HG03159 (cell line): ENCODE data around the gene RAD51B.

Experiments
- ATAC-seq: cut with Tn5 transposase; IDR thresholded peaks from one replicate; pipeline ENCODE4 v1.9.1; 2021; ENCODE audit warnings: mild to moderate bottlenecking, moderate library complexity; ENCODE audit not compliant: unreplicated experiment

Gene RAD51B

GRCh38 chr14:67889455-67889854, 69.9 kb downstream of the RAD51B start:
- no peak for ATAC-seq

- no peak for ATAC-seq
These were observed 73.0 kb downstream of the RAD51B start for GRCh38 chr14:67892466-67893100.

- ATAC-seq, result no peak
These were observed 80.7 kb downstream of the RAD51B start for GRCh38 chr14:67900231-67900630.

GRCh38 chr14:67908052-67908754, 88.6 kb downstream of the RAD51B start:
- ATAC-seq, result no peak

GRCh38 chr14:67911562-67911961, 92.0 kb downstream of the RAD51B start:
- ATAC-seq, result no peak

GRCh38 chr14:67916430-67916829, 96.9 kb downstream of the RAD51B start:
- no peak for ATAC-seq

GRCh38 chr14:67917006-67917405, 97.4 kb downstream of the RAD51B start:
- no peak for ATAC-seq

- ATAC-seq, result no peak
These were observed 99.3 kb downstream of the RAD51B start for GRCh38 chr14:67918838-67919237.

GRCh38 chr14:67919259-67920032, 99.9 kb downstream of the RAD51B start:
- ATAC-seq, result no peak

GRCh38 chr14:67926821-67927220, 107.2 kb downstream of the RAD51B start:
- ATAC-seq, result no peak

GRCh38 chr14:67927244-67927643, 107.7 kb downstream of the RAD51B start:
- no peak for ATAC-seq

- ATAC-seq, result no peak
These were observed 108.8 kb downstream of the RAD51B start for GRCh38 chr14:67928375-67928774.

- no peak for ATAC-seq
These were observed 113.2 kb downstream of the RAD51B start for GRCh38 chr14:67932708-67933246.

- no peak for ATAC-seq
These were observed 113.7 kb downstream of the RAD51B start for GRCh38 chr14:67933266-67933665.

- ATAC-seq, result no peak
These were observed 114.5 kb downstream of the RAD51B start for GRCh38 chr14:67934087-67934486.

GRCh38 chr14:67934862-67935261, 115.3 kb downstream of the RAD51B start:
- ATAC-seq, result no peak

- no peak for ATAC-seq
These were observed 115.8 kb downstream of the RAD51B start for GRCh38 chr14:67935371-67935770.

GRCh38 chr14:67938071-67938470, 118.5 kb downstream of the RAD51B start:
- ATAC-seq, result no peak

GRCh38 chr14:67940486-67941455, 121.2 kb downstream of the RAD51B start:
- ATAC-seq, result no peak

- no peak for ATAC-seq
These were observed 122.0 kb downstream of the RAD51B start for GRCh38 chr14:67941456-67942018.
